HG03354 (cell line): Measurements from ENCODE around the gene GPR146.

Experiments used
- ATAC-seq: cut with Tn5 transposase; IDR thresholded peaks from one replicate; pipeline ENCODE4 v1.9.1; 2021; ENCODE audit warnings: mild to moderate bottlenecking; ENCODE audit not compliant: unreplicated experiment, poor library complexity, severe bottlenecking

The GPR146 gene

DNA sequence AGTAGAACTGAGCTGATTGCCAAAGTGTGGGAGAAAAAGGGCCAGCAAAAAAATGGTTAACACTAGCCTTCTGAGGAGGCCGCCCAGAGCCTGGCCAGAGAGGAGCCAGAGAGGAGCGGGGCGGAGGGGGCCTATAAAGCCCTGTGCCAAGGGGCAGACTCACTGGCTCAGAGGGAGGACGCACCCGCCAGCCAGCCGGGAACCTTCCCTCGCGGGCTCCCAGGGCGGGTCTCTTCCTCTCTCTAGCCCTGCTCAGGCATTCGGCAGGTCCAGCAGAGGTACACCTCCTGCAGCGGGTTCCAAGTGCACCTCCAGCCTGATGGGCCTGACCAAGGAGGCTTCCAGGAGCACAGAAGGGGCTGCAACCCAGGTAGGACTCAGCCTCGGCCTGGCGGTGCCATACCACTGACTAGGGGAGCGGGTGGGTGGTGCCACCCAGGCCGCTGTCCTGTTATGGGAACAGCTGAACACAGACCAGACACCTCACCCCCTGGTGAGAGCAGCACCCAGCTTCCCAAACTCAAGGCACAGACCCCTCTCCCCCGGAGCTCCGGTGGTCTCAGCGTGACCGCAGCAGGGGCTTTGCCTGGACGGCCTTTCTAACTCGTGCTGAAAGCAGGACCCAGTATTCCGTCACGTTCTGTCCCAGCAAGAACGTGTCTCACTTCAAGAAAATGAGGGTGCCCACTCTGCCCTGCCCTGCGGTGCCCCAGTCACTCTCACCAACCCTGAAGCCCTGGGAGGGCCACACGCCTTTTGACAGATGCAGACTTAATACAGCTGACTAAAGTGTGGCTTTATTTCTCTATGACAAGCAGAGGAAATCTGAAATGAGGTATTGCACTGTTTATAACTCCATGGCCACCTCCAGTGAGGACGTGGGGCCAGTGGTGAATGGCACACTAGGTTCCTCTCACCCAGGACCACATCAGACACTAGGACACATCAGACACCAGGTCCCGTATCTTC, 43.9 kb downstream of the GPR146 start, which contains the start of gene GPER1:
Gene GPER1 (plus strand): TSS at position 162 of the 969 bp plus-strand sequence. CDS start 3,616 bp downstream, outside the sequence.
- no peak for ATAC-seq

DNA sequence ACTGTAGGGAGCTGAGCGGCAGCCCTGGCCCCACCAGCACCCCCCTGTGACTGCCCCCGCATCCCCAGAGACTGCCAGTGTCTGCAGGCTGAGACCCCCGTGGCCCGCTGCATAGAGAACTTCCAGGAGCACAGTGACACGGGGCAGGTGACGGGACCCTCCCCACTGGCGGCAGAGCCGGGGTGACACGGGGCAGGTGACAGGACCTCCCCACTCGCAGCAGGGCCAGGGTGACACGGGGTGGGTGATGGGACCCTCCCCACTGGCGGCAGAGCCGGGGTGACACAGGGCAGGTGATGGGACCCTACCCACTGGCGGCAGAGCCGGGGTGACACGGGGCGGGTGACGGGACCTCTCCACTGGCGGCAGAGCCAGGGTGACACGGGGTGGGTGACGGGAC, 45.9 kb downstream of the GPR146 start:
- no peak for ATAC-seq

DNA sequence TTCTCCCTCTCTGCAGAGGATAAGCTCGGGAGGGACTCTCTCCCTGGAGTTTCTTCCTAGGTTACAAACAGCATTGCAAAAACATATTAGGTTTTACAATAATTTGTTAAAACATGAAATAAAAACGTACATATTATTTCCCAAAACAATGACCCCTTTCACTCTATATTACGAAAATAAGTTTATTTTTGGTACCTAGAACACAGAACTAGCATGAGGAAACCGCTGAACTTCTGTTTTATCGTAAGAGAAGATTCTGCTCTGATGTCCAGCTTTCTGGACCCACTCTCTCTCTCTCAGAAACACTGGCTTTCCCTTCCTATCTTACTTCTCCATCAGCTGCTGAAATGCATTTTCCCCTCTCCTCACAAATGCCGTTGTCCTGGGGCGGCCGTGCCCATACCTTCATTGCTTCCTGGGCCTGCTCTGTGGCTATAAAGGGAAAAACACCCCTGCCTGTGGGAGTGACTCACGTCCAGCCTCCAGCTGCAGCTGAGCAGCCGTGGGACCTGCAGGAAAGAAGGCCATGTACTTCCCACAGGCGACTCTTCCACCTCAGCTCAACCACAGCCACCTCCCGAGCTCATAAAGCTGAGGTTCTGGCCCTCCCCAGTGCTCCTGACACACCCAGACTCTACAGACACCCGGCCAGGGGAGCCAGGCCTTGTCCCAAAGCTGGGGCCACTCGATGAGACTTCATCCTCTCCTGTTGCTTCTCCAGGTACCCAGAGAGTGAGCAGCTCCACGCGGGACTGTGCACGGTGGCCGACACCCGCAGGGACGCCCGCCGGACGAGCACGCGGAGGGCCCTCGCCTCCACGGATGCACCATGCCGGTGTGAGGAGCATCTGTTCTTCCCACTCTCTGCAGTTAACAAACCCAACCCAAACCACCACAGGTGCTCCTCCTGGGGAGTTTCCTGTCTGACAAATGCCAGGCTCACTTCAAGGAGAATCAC, 46.6 kb downstream of the GPR146 start:
- no peak for ATAC-seq

DNA sequence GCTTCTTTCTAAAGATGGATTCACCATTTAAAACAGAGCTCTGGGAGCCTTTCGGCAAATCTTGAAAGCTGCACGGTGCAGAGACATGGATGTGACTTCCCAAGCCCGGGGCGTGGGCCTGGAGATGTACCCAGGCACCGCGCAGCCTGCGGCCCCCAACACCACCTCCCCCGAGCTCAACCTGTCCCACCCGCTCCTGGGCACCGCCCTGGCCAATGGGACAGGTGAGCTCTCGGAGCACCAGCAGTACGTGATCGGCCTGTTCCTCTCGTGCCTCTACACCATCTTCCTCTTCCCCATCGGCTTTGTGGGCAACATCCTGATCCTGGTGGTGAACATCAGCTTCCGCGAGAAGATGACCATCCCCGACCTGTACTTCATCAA, 47.3 kb downstream of the GPR146 start:
- ATAC-seq, result no peak

DNA sequence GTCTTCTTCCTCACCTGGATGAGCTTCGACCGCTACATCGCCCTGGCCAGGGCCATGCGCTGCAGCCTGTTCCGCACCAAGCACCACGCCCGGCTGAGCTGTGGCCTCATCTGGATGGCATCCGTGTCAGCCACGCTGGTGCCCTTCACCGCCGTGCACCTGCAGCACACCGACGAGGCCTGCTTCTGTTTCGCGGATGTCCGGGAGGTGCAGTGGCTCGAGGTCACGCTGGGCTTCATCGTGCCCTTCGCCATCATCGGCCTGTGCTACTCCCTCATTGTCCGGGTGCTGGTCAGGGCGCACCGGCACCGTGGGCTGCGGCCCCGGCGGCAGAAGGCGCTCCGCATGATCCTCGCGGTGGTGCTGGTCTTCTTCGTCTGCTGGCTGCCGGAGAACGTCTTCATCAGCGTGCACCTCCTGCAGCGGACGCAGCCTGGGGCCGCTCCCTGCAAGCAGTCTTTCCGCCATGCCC, 47.9 kb downstream of the GPR146 start:
- no peak for ATAC-seq

DNA sequence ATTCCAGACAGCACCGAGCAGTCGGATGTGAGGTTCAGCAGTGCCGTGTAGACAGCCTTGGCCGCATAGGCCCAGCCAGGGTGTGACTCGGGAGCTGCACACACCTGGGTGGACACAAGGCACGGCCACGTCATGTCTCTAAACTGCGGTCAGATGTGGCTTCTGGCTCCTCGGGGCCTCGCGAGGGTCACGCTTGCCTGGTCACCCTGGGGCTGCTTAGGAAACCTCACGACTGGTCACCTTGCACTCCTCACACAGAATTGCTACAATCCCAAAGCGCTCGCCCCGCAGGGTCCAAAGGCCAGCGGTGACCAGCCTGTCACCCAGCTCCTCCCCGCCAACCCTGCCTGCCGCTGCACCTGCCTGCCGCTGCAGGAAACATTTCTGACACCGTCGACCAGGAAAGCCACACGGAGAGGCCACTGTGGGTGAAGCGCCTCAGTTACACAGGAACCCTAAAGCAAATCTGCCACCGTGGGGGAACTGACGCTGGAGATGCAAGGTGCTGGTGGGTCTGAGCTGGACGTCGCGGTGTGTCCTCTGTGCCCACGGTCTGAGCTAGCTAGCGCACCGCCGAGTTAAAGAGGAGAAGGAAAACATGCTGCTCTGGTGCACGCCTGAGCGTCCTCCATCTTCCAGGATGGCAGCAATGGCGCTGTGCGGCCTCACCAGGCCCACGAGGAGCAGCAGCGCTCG, 48.6 kb downstream of the GPR146 start:
- ATAC-seq, result no peak

DNA sequence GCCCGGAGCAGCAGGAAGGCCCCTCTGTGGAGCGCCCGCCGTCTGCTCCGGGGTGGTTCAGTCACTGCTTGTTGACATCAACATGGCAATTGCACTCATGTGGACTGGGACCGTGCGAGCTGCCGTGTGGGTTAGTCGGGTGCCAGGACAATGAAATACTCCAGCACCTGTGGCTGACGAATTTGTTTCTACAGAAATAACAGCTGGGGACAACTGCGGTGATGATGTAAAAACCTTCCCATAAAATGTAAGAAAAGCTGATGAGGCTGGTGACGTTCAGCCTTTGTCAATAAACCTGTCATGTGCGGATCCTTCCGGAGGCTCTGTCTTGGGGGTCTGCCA, 49.1 kb downstream of the GPR146 start:
- no peak for ATAC-seq

DNA sequence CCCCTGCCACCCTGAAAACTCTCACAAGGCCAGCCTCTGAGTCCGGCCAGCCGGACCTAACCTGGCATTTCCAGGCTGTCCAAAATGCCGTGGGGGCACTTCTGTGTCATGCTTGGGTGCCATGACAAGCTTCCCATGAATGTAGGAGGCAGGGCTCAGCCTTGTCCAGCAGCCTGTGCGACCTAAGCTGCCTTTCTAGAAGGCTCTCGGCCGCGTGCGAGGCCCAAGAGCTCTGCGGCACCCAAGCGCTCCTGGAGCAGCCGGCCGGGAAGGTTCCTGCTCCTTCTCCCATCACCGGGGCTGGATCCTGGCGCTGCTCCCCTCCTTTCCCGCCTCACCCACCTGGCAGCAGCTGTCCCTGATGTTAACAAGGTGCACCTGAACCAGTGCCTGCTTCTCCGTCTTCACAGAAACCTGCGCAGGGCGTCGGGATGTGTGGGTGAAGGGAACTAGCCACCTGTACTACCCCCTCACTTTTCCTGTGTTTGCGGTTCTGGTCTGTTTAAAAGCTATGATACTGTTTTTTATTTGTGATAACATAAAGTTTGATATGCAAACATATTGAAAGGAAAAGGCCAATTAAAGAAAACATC, 49.7 kb downstream of the GPR146 start:
- ATAC-seq, result no peak

DNA sequence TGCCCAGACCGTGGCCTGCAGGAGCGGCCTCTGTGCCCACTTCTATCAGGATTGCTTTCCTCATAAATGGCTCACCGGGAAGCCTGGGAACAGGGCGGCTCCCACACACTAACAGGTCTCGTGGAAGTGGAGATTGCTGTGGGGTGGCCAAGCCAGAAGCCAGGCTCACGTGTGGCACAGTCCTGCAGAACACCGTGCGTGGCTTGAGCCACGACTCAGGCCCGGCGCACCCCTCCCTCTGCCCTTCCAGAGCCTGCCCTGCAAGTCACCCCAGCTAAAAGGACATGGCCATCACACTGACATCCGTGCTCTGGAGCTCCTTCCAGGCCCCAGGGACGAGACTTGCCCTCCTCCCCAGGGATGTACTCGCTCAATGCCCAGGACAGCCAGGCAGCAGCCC, 50.5 kb downstream of the GPR146 start:
- ATAC-seq, result no peak

DNA sequence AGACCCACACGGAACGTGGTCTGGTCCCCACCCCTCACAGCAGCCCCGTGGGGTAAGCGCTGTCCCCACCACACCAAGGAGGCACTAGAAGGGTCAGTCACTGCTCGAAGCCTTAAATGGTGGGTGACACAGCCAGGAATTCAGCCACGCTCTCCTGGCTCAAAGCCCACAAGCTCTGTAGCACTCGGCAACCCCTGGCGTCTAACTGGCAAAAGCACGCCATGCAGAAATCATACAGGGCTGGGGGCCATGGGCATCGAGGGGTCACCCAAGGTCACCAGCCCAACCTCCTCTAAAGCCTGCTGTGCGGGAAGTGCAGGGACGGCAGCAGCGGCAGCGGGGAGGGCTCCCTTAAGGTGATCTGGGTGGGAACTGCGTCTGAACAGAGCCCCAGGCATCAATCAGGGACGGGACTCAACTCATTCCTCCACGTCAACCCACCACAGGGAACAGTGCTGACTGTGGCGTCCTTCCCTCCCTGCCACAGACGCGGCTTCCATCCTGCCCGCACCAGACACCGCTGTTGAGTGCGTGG, 51.3 kb downstream of the GPR146 start:
- ATAC-seq, result no peak

DNA sequence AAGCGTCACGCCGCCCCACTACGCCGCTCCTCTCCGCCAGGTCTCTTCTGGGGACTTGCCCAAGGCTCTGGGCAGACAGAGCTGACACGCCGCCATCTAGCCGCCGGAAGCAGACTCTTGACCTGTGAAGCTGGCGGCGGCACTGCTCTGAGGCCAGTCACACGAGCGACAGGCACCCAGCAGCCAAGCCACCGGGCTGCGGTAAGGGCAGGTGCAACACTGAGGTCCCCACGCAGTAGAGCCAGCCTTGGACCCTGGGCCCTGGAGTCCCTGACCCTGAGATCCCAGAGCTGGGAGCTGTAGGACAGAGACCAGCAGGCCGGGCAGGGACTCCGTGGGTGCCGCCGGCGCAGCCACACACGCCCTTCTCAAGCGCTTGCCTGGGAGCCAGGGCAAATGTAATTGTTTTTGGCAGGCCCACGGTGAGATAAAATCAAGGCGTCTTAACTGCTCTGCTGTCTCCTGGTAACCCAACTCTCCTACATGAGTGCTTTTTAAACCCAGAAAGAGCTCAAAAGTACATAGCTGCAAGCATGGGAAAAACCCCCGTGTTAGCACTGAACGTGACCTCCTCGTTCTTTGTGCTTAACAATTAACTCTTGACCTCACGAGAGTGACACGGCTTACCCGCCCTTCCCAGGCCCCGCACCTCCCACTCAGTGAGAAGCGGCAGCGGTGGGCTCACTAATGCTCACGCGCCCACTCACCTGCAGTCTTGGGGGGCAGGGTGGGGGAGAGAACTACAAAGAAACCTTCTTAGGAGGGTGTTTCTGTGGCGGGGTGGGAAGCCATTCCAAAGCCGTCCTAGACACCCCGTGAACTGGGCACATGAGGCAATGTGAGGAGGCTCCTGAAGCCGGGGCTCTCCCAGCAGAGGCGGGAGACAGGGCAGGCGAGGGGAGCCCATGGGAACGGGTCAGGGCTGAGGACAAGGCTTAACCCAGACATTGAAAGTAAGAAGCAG, 52.1 kb downstream of the GPR146 start:
- ATAC-seq, result no peak

DNA sequence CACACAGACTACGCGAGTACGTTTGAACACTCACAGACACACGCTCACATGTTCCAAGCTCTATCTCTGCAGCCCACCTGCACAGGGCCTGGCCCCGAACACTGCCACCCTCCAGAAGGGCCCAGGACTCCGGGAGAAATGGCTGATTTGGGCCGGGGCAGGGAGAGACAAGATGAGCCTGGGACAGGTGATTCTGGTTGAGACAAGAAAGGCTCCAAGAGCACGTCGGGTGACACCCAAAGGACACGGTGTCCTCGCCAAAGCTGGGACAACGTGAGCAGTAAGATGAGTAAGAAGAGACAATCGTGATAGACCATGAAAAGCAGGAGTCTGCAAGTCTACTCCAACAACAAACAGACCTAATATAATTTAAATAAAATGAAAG, 52.8 kb downstream of the GPR146 start:
- no peak for ATAC-seq

DNA sequence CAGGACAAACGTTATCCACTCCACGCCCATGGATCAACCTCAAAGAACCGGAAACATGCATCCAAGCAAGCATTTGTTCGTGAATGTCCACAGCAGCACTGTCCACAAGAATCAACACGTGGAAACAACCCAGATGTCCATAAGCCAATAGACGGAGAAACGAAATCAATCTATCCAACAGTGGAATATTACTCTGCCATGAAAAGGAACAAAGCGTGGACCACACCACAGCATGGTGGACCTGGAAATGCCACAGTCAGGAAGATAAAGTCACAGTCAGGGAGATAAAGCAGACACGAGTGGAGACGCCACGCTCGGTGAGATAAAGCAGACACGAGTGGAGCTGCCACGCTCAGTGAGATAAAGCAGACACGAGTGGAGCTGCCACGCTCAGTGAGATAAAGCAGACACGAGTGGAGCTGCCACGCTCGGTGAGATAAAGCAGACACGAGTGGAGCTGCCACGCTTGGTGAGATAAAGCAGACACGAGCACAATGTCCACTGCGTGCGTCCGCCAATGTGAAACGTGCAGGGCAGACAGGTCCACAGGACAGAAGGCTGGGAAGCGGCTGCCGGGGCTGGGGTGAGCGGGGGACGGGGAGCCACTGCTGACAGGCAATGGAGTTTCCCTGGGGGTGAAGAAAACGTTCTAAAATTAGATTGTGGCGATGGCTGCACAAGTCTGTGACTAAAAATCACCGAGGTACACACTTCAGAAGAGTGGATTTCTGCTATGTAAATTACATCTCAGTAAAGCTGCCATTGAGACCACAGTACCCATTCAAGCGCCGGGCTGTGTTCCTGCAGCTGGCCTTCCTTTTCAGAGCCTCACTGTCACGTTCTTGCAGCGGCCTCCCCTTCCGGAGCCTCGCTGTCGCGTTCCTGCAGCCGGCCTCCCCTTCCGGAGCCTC, 54.2 kb downstream of the GPR146 start:
- no peak for ATAC-seq

DNA sequence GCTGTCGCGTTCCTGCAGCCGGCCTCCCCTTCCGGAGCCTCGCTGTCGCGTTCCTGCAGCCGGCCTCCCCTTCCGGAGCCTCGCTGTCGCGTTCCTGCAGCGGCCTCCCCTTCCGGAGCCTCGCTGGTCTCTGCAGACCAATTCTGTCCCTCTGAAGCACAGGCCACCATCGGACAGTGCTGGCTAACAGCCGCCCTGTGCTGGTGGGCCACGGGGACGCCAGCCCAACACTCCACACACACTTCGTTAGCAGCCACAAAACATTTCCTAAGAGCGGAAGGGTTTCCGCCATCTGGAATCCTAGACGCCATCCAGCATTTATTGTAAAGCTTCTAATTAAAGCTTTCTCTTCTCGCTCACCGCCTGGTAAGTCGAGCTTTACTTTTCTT, 54.8 kb downstream of the GPR146 start:
- no peak for ATAC-seq

DNA sequence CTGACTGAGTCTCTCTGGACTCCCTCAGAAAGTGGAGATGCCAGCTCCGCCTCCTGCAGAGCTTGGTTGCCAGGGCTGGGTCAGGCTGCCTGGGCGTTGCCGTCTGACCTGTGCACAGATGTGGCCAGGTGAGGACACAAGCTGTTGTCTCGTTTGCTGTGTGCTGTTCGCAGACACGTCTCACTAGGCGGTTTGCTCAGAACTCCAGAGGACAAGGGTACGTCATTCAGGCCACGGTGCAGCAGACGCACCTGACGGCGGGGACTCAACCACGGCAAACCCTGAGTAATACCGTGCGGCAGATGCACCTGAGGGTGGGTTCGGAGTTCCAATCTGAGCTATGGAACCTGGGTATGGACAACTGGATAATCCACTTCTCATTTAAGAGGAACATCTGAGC, 55.3 kb downstream of the GPR146 start:
- no peak for ATAC-seq

DNA sequence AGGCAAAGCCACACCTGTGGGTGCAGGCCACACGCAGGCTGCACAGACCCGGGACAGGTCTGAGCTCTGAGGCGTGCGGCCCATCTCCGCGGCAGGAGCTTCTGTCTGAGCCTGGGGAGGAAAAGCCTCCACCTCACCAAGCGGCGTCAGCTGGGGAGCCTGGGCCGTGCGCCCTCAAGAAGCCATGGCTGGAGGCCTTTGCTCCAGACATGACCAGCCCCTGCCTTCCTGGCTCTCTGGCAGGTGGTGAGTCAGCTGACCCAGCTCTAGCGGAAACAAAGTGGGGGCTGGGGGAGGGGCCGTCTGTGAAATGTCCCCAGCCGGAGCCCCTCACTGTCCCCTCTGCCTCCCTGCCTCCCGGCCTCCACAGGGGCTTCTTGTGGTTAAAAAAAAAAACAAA, 56.0 kb downstream of the GPR146 start:
- no peak for ATAC-seq

DNA sequence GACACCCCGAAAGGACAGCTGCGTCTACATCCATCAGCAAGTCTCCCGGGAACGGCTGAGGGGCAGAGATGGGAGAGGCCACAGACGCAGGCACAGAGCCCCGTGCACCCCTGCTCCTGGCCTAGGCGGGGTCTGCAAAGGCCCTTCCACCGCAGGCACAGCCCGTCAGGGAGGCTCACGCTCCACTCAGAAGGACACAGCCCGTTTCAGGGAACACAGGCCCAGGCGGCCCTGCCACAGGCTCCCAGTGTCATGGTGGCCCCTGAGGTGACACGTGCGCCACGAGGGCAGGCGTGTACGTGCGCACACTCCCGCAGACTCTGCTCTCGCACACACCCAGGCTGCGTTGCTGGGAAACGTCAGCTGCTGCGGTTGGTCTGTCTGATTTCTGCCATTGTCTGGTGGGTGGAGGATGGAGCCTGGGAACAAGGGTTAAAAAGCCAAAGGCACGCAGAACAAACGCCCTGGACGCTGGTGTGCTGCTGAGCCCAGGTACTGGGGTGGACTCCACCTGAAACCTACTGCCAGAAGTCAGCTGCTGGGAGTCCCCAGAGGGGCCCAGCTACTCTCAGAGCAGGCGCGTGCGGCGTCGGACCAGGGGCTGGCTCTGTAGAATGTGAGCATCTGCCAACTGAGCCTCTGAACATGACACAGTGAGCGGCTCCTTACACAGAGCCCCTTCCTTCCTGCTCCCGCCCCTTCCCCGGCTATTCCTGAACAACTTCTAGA, 56.7 kb downstream of the GPR146 start:
- no peak for ATAC-seq
